ENCODE data around the gene DACH1. TPM values are rescaled to one million over a fixed set of nuclear protein-coding genes. Genes with fewer than 3 reads are reported as not detected.

Gene DACH1
- total RNA-seq, 2 donors from 2014 or later: 0.13 TPM; not detected in 1

DNA sequence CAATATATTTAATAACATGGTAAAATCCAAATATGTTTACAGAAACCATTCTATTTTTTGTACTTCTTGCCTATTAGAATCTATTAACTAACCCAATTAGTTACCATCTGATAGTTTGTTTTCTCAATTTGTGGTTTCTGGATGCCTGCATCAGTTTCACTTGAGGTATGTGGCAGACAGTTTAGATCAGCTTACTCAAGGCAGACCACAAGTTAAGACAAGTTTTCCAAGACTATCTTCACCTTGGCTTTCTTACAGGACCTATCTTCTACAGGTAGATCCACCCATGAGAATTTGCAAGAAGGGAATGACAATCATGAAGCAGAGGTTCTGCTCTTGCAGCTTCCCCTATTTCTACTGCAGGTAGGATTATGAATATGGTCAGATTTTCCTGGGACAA is 458.6 kb downstream of the DACH1 start:
- ATAC-seq: no peak
- no peak overlapping the region for H3K27ac Mint-ChIP-seq

DNA sequence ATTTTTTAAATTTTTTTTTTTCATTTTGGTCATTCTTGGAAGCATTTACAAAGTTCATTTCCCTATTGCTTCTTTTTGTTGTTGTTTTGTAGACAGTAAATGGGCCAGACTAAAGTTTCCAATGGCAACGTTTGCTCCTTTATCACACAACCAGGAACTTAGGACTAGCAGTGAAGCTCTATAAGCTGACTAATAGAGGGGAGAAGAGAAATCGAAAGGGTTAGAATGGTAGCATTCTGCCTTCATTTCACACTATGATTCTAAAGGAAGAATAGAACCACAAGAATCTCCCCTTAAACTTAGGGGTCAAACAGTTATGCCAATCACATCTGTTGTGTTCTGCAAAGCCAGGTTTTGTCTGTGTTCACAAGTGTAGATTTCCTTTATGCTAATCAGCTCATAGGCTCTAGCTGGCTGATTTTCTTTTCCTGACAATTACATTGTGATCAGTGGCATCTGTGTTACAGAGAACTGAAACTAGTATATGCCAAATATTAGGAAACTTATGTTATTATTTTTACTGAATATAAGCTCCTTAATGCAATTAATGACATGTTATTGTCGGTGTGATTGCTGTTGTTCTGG is 467.3 kb downstream of the DACH1 start:
- ATAC-seq (no peak), DNase-seq (no peak)
- H3K27me3 Mint-ChIP-seq: no peaks in the 10 kb centered on the region
- no peak overlapping the region for H3K4me3 Mint-ChIP-seq
- no peaks in the 10 kb centered on the region for H3K36me3 Mint-ChIP-seq (ENCODE audit: low read depth)
- no peak overlapping the region for H3K27ac Mint-ChIP-seq
- no peaks in the 10 kb centered on the region for H3K4me1 Mint-ChIP-seq
- no peaks in the 10 kb centered on the region for H3K9me3 ChIP-seq (ENCODE audit: control insufficient read depth, low read length, poor library complexity, severe bottlenecking)

More for the DNA sequence above, 458.6 kb downstream of the DACH1 start:
- H3K9me3 ChIP-seq (ENCODE audit: control insufficient read depth, low read length, poor library complexity, severe bottlenecking): no peaks in the 10 kb centered on the region
- Mint-ChIP-seq H3K4me1 (no peaks in the 10 kb centered on the region), H3K4me3 (no peak overlapping the region), H3K27me3 (no peaks in the 10 kb centered on the region), H3K36me3 (ENCODE audit: low read depth) (no peaks in the 10 kb centered on the region)
- DNase-seq: no peak

DNA sequence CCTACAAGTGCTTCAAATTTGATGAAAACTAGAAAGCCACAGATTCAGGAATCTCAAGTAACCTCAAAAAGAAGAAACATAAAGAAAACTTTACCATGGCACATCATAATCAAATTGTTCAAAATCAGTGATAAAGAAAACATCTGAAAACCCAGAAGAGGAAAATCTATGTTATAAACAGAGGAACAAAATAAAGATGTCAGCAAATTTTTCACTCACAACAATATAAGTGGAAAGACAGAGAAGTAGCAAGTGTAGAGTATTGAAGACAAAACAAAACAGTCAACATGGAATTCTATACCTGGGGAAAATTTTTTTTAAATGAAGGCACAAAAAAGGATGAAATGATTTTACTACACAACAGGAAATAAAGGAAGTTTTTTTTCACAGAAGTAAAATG is 470.9 kb downstream of the DACH1 start:
- H3K9me3 ChIP-seq (ENCODE audit: control insufficient read depth, low read length, poor library complexity, severe bottlenecking): no peaks in the 10 kb centered on the region
- Mint-ChIP-seq H3K4me3 (no peak overlapping the region), H3K27me3 (no peaks in the 10 kb centered on the region), H3K27ac (no peak overlapping the region), H3K36me3 (ENCODE audit: low read depth) (no peaks in the 10 kb centered on the region), H3K4me1 (no peaks in the 10 kb centered on the region)
- DNase-seq (no peak), ATAC-seq (no peak)

DNA sequence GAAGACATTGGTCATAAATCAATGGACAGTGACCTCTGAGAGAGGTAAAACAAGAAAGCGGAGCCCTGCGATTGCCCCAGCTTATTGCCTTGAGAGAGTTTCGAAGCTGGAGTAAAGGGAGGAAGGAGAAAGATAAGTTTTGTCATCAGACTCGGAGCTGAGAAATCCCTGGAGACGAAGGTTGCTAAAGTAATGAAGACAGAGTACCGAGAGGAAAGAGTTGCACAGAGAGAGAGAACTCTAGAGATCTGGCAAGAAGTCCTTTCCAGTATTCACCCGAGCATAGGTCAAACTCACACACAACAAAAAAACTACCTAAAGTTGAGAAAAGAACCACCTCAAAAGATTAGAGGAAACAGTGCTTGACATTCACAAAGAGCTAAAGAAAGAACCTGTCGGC is 472.0 kb downstream of the DACH1 start:
- Mint-ChIP-seq H3K4me1 (no peaks in the 10 kb centered on the region), H3K4me3 (no peak overlapping the region), H3K27ac (no peak overlapping the region), H3K36me3 (ENCODE audit: low read depth) (no peaks in the 10 kb centered on the region), H3K27me3 (no peaks in the 10 kb centered on the region)
- H3K9me3 ChIP-seq (ENCODE audit: control insufficient read depth, low read length, poor library complexity, severe bottlenecking): no peaks in the 10 kb centered on the region
- no peak for DNase-seq
- ATAC-seq: no peak

DNA sequence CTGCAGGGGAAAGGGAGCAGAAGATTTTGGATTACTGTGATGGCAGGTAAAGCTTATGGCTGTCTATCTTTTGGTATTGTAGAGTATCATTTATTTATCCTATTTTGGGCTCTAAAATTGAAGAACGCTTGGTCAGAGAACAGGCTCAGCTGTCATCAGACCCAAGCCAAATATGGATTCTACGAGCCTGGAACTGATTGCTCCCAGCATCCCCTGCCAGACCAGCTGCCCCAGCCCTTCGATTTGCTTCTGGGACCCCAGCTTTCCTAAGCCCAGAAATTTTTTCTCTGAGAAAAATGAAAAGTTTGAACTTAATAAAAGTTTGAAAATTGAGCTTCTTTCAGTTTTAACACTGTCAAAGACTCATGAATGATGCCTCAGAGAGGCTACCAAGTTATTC is 472.8 kb downstream of the DACH1 start:
- no peak overlapping the region for H3K27ac Mint-ChIP-seq
- no peaks in the 10 kb centered on the region for H3K27me3 Mint-ChIP-seq
- H3K9me3 ChIP-seq (ENCODE audit: control insufficient read depth, low read length, poor library complexity, severe bottlenecking): no peaks in the 10 kb centered on the region
- no peaks in the 10 kb centered on the region for H3K4me1 Mint-ChIP-seq
- ATAC-seq (no peak), DNase-seq (no peak)
- H3K4me3 Mint-ChIP-seq: no peak overlapping the region
- no peaks in the 10 kb centered on the region for H3K36me3 Mint-ChIP-seq (ENCODE audit: low read depth)
